Stimulated activated CD4-positive, alpha-beta T cell treated with anti-CD3 and anti-CD28 coated beads, Interleukin-4, amount 100 ng/mL, for 48 hours (primary cell): ENCODE measurements around the gene ST14.
"Not testable (repeated sequence)": the region's sequence is repeated elsewhere in the genome, so short reads cannot be mapped to it uniquely, and the experiment has no call there.

ENCODE experiments used
- DNase-seq, 2 donors: peaks; one replicate each; pipeline ENCODE4 v3.0.0-alpha.2; 2020; ENCODE audit warnings: low read depth in 2 of 2

ST14 gene

GRCh38 chr11:130188047-130188446 is 28.5 kb downstream of the ST14 start:
- DNase-seq = no peak

- DNase-seq = no peak
Measured at GRCh38 chr11:130188585-130189347, 29.2 kb downstream of the ST14 start.

- no peak for DNase-seq
Measured at GRCh38 chr11:130189492-130190210, 30.1 kb downstream of the ST14 start.

GRCh38 chr11:130190371-130190881 is 30.8 kb downstream of the ST14 start:
- no peak for DNase-seq

GRCh38 chr11:130191896-130192295 is 32.3 kb downstream of the ST14 start:
- no peak for DNase-seq

- DNase-seq = no peak
Measured at GRCh38 chr11:130192845-130193267, 33.3 kb downstream of the ST14 start.

GRCh38 chr11:130193551-130193950 is 34.0 kb downstream of the ST14 start:
- DNase-seq = not testable (repeated sequence)

- no peak for DNase-seq
Measured at GRCh38 chr11:130194241-130195023, 34.9 kb downstream of the ST14 start.

- no peak for DNase-seq
Measured at GRCh38 chr11:130197386-130198035, 37.9 kb downstream of the ST14 start.

- no peak for DNase-seq
Measured at GRCh38 chr11:130198292-130198691, 38.7 kb downstream of the ST14 start.

GRCh38 chr11:130198964-130199363 is 39.4 kb downstream of the ST14 start:
- no peak for DNase-seq

- no peak for DNase-seq
Measured at GRCh38 chr11:130199792-130200191, 40.2 kb downstream of the ST14 start.

- DNase-seq = no peak
Measured at GRCh38 chr11:130201026-130201425, 41.4 kb downstream of the ST14 start.

- DNase-seq = no peak
Measured at GRCh38 chr11:130202009-130202817, 42.6 kb downstream of the ST14 start.

- no peak for DNase-seq
Measured at GRCh38 chr11:130202818-130203689, 43.5 kb downstream of the ST14 start.

- DNase-seq = no peak
Measured at GRCh38 chr11:130203766-130204702, 44.5 kb downstream of the ST14 start.

GRCh38 chr11:130204703-130205095 is 45.1 kb downstream of the ST14 start:
- no peak for DNase-seq

GRCh38 chr11:130206141-130206540 is 46.6 kb downstream of the ST14 start:
- no peak for DNase-seq
